ENCODE measurements around the gene DBNDD1.

DBNDD1 gene

DNA sequence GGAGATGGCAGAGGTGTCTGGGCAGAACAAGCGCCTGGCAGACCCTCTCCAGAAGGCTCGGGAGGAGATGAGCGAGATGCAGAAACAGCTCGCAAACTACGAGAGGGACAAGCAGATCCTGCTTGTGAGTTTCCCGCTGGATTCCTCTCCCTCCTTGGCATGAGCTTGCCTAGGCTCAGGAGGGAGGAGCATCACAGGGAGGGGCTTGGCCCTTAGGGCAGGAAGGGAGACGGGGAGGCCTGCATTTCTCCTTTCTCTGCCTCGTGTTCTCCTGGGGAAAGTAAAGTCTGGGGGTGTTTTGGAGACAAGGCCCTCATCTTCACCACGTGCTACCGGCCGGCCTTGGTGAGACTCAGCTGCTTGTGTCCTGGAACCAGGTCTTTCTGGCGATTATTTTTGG, 18.0 kb upstream of the DBNDD1 start:
- DNase-seq (ENCODE audit: low read depth), result no peak
- TF ChIP-seq CTCF (IDR thresholded peaks at IDR 0.05; ENCODE audit: low read depth, low read length, missing control alignments), result no peak
- in situ Hi-C loops (cut with HindIII; ENCODE audit: low sequenced_read_pairs), result no loop called here
- no peak overlapping the region for H3K4me3 ChIP-seq (ENCODE audit: low read depth, low read length)

DNA sequence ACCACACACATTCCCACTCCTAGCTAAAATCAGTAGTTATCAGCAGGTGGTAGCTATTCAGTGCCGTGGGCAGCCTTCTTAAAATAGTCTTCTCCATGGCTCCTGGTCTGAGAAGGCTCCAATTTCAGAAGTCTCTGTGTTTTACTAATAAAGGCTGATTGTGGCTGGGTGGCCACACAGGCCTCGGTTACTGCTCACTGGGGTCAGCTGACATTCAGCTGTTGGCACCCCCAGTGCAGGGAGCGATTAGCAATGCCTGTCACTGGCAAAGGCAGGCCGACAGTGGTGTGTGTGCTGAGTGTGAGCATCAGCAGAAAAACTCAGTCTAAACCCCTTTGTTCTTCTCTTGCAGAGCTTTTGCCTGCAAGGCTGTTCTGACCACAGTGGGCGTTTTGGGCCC, 16.6 kb upstream of the DBNDD1 start:
- DNase-seq (ENCODE audit: low read depth), result peak; percentile 58
- no peak for TF ChIP-seq CTCF (IDR thresholded peaks at IDR 0.05; ENCODE audit: low read depth, low read length, missing control alignments)
- no peak overlapping the region for H3K4me3 ChIP-seq (ENCODE audit: low read depth, low read length)
- in situ Hi-C loops (cut with HindIII; ENCODE audit: low sequenced_read_pairs), result no loop called here

- H3K4me3 ChIP-seq (ENCODE audit: low read depth, low read length), result no peak overlapping the region
- in situ Hi-C loops (cut with HindIII; ENCODE audit: low sequenced_read_pairs), result no loop called here
- no peak for TF ChIP-seq CTCF (IDR thresholded peaks at IDR 0.05; ENCODE audit: low read depth, low read length, missing control alignments)
- no peak for DNase-seq (ENCODE audit: low read depth)
These were observed 15.2 kb upstream of the DBNDD1 start for GRCh38 chr16:90034504-90034903.

GRCh38 chr16:90033387-90033786, 14.1 kb upstream of the DBNDD1 start:
- in situ Hi-C loops (cut with HindIII; ENCODE audit: low sequenced_read_pairs), result no loop called here
- no peak for TF ChIP-seq CTCF (IDR thresholded peaks at IDR 0.05; ENCODE audit: low read depth, low read length, missing control alignments)

GRCh38 chr16:90032674-90033331, 13.5 kb upstream of the DBNDD1 start:
- in situ Hi-C loops (cut with HindIII; ENCODE audit: low sequenced_read_pairs), result no loop called here
- no peak for DNase-seq (ENCODE audit: low read depth)
- no peak overlapping the region for H3K4me3 ChIP-seq (ENCODE audit: low read depth, low read length)

More at GRCh38 chr16:90033387-90033786, 14.1 kb upstream of the DBNDD1 start:
- no peak for DNase-seq (ENCODE audit: low read depth)
- H3K4me3 ChIP-seq (ENCODE audit: low read depth, low read length), result no peak overlapping the region

GRCh38 chr16:90031931-90032673, 12.8 kb upstream of the DBNDD1 start:
- no peak for TF ChIP-seq CTCF (IDR thresholded peaks at IDR 0.05; ENCODE audit: low read depth, low read length, missing control alignments)
- no peak overlapping the region for H3K4me3 ChIP-seq (ENCODE audit: low read depth, low read length)
- DNase-seq (ENCODE audit: low read depth), result no peak
- in situ Hi-C loops (cut with HindIII; ENCODE audit: low sequenced_read_pairs), result no loop called here

More at GRCh38 chr16:90032674-90033331, 13.5 kb upstream of the DBNDD1 start:
- TF ChIP-seq CTCF (IDR thresholded peaks at IDR 0.05; ENCODE audit: low read depth, low read length, missing control alignments), result no peak

All from astrocyte of the cerebellum (primary cell).